Left colon (tissue), 2 donors: ENCODE results near the gene RTN4IP1. TPM values are rescaled to one million over a fixed set of nuclear protein-coding genes. Genes with fewer than 3 reads are reported as not detected.
"Not testable (repeated sequence)": the region's sequence is repeated elsewhere in the genome, so short reads cannot be mapped to it uniquely, and the experiment has no call there.

Experiments used
- ATAC-seq: fragments of 200-7000 bp; cut with Tn5 transposase; one replicate; pipeline ENCODE4 v1.9.1; 2020; ENCODE audit warnings: mild to moderate bottlenecking, moderate library complexity
- DNase-seq, 2 donors: peaks; one replicate each; pipeline ENCODE4 v3.0.0-alpha.2; 2020
- intact Hi-C, 2 donors: fragments of 100-400 bp; cut with DNase I in 1 of 2; cut with micrococcal nuclease in 1 of 2; formaldehyde crosslinking; loops; one replicate each; pipeline versions ENCODE4 v1.11.2 to v1.14.0; 2022; cut with DNase I, micrococcal nuclease
- total RNA-seq, 2 donors: library from RNA; stranded (reverse); fragmentation: NEBNext Ultra II Directional; extraction: Animal tissue kit (Norgen Biotek cat#: 25700); gene quantifications; one replicate each; pipeline ENCODE4 v1.2.1, GENCODE V29; 2021
- donor health status: DM: no; HTN: no; CAD: no.
- donor health status: DM: yes; HTN: yes; CAD: no.

Gene RTN4IP1
- total RNA-seq, 2 donors from 2014 or later, result 10.2 to 16.9 TPM

GRCh38 chr6:106630366-106630765 is 1.1 kb upstream of the RTN4IP1 start:
- DNase-seq (no peak), ATAC-seq (peak; percentile 68)
- intact Hi-C loops, result no loop called here

- DNase-seq, result no peak
- no peak for ATAC-seq
- intact Hi-C loops, result no loop called here
Observed at GRCh38 chr6:106629859-106630163, 513 bp upstream of the RTN4IP1 start.

- ATAC-seq, result peak; percentile 33
- DNase-seq, result no peak
- intact Hi-C loops, result no loop called here
Observed at GRCh38 chr6:106628658-106629102, 618 bp downstream of the RTN4IP1 start.

- intact Hi-C loops, DNase-seq: not testable (repeated sequence)
- peak; percentile 8 for ATAC-seq
Observed at GRCh38 chr6:106627760-106628159, 1.5 kb downstream of the RTN4IP1 start.

GRCh38 chr6:106626485-106626884 is 2.8 kb downstream of the RTN4IP1 start:
- intact Hi-C loops, result no loop called here
- DNase-seq (no peak), ATAC-seq (no peak)

GRCh38 chr6:106623039-106623438 is 6.3 kb downstream of the RTN4IP1 start:
- no peak for ATAC-seq
- intact Hi-C loops, result no loop called here
- no peak for DNase-seq

GRCh38 chr6:106622412-106622811 is 6.9 kb downstream of the RTN4IP1 start:
- intact Hi-C loops, result no loop called here
- no peak for ATAC-seq
- no peak for DNase-seq

- DNase-seq (no peak), ATAC-seq (no peak)
- intact Hi-C loops, result no loop called here
Observed at GRCh38 chr6:106620931-106621672, 8.2 kb downstream of the RTN4IP1 start.

- ATAC-seq (no peak), DNase-seq (no peak)
- intact Hi-C loops, result no loop called here
Observed at GRCh38 chr6:106619223-106619622, 10.1 kb downstream of the RTN4IP1 start.

GRCh38 chr6:106618324-106618723 is 11.0 kb downstream of the RTN4IP1 start:
- intact Hi-C loops, result no loop called here
- ATAC-seq, result peak; percentile 34

GRCh38 chr6:106617857-106618256 is 11.4 kb downstream of the RTN4IP1 start:
- intact Hi-C loops, result no loop called here
- no peak for DNase-seq

More at GRCh38 chr6:106618324-106618723, 11.0 kb downstream of the RTN4IP1 start:
- no peak for DNase-seq

GRCh38 chr6:106617302-106617701 is 12.0 kb downstream of the RTN4IP1 start:
- no peak for ATAC-seq

More at GRCh38 chr6:106617857-106618256, 11.4 kb downstream of the RTN4IP1 start:
- ATAC-seq, result peak; percentile 40

GRCh38 chr6:106614592-106615257 is 14.6 kb downstream of the RTN4IP1 start:
- DNase-seq, result no peak
- intact Hi-C loops, result loop anchor here in 1 of 2 donors (5.0 kb wide), 1 partner anchor 363 kb away; no protein-coding TSS in a partner anchor
- no peak for ATAC-seq

More at GRCh38 chr6:106617302-106617701, 12.0 kb downstream of the RTN4IP1 start:
- intact Hi-C loops, result no loop called here
- DNase-seq, result no peak

GRCh38 chr6:106614166-106614565 is 15.1 kb downstream of the RTN4IP1 start:
- ATAC-seq, result no peak
- intact Hi-C loops, result loop anchor here in 1 of 2 donors (5.0 kb wide), 1 partner anchor 363 kb away; no protein-coding TSS in a partner anchor
- DNase-seq, result no peak

- ATAC-seq (no peak), DNase-seq (no peak)
- intact Hi-C loops, result loop anchor here in 1 of 2 donors (5.0 kb wide), 1 partner anchor 364 kb away; no protein-coding TSS in a partner anchor
Observed at GRCh38 chr6:106613590-106613989, 15.7 kb downstream of the RTN4IP1 start.

- DNase-seq (no peak), ATAC-seq (no peak)
- intact Hi-C loops, result loop anchor here in 1 of 2 donors (5.0 kb wide), 1 partner anchor 364 kb away; no protein-coding TSS in a partner anchor
Observed at GRCh38 chr6:106612671-106613416, 16.5 kb downstream of the RTN4IP1 start.

- no peak for ATAC-seq
- no peak for DNase-seq
- intact Hi-C loops, result loop anchor here in 1 of 2 donors (5.0 kb wide), 1 partner anchor 366 kb away; no protein-coding TSS in a partner anchor
Observed at GRCh38 chr6:106611030-106611429, 18.3 kb downstream of the RTN4IP1 start.

GRCh38 chr6:106609699-106610098 is 19.6 kb downstream of the RTN4IP1 start:
- peak in 1 of 2 donors; percentile 29 for DNase-seq
- intact Hi-C loops, result loop anchor here in 1 of 2 donors (5.0 kb wide), 1 partner anchor 368 kb away; no protein-coding TSS in a partner anchor
- peak; percentile 63 for ATAC-seq

GRCh38 chr6:106608080-106608668 is 21.1 kb downstream of the RTN4IP1 start:
- DNase-seq (no peak), ATAC-seq (peak; percentile 92)
- intact Hi-C loops, result no loop called here
